HL-60 (cell line): Measurements from ENCODE around the gene MRPL2.

Experiments used
- CTCF ChIP-seq: IDR thresholded peaks from one replicate; pipeline ENCODE4 v1.5.1; 2011; ENCODE audit warnings: low read length, control low read depth, inconsistent platforms; ENCODE audit not compliant: insufficient read depth
- POLR2AphosphoS5 ChIP-seq: IDR thresholded peaks from 2 replicates; pipeline ENCODE4 v1.6.1; 2012; ENCODE audit warnings: low read depth

- TF ChIP-seq POLR2AphosphoS5 (no peak), CTCF (no peak)
These were observed 46.0 kb downstream of the MRPL2 start for GRCh38 chr6:43013097-43013842.
